Stimulated activated CD8-positive, alpha-beta memory T cell treated with anti-CD3 and anti-CD28 coated beads, Interleukin-2, amount 100 ng/mL, for 1 hour (primary cell): Measurements from ENCODE around the gene ICAM4.
A peak's percentile ranks its signal among the peaks of the same experiment; 100 is the strongest.
"Not testable (repeated sequence)": the region's sequence is repeated elsewhere in the genome, so short reads cannot be mapped to it uniquely, and the experiment has no call there.

ENCODE experiments used
- DNase-seq, 2 donors: peaks; one replicate each; pipeline ENCODE4 v3.0.0-alpha.2; 2020; ENCODE audit warnings: low read depth in 2 of 2

The ICAM4 gene

DNA sequence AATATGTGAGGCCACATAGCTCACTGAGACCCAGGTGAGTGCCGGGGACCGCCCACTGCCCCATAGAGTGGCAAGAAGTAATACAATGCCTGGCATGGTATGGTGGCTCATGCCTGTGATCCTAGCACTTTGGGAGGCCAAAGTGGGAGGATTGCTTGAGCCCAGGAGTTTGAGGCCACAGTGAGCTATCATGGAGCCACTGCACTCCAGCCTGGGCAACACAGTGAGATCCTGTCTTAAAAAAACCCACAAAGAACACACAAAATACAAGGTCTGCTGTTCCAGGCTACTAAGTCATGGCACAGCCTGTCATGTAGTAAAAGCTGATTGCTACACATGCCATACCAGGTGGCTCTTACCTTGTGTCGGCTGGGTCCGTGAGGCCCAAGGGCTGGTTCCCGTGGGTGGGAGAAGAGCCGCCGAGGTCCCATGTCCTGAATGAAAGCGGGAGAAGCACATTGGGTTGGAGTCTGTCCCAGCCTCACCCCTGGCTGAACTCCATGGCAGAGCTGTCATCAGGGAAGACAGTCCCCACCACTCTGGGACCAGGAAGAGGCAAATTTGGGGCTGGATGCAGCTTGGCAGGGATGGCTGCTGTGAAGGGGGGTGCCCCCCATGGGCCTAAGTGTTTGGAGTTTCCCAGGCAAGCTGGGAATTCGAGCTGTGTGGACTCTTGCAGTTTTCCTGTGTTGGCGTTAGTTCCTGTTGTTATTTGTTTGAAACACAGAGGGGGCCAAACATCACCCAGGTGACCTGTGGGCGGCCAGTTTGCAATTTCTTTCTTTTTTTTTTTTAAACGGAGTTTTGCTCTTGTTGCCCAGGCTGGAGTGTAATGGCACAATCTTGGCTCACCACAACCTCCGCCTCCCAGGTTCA lies 32.3 kb downstream of the ICAM4 start:
- DNase-seq: no peak

- no peak for DNase-seq
Observed at GRCh38 chr19:10320602-10321416, 34.1 kb downstream of the ICAM4 start.

- no peak for DNase-seq
Observed at GRCh38 chr19:10321417-10321797, 34.7 kb downstream of the ICAM4 start.

DNA sequence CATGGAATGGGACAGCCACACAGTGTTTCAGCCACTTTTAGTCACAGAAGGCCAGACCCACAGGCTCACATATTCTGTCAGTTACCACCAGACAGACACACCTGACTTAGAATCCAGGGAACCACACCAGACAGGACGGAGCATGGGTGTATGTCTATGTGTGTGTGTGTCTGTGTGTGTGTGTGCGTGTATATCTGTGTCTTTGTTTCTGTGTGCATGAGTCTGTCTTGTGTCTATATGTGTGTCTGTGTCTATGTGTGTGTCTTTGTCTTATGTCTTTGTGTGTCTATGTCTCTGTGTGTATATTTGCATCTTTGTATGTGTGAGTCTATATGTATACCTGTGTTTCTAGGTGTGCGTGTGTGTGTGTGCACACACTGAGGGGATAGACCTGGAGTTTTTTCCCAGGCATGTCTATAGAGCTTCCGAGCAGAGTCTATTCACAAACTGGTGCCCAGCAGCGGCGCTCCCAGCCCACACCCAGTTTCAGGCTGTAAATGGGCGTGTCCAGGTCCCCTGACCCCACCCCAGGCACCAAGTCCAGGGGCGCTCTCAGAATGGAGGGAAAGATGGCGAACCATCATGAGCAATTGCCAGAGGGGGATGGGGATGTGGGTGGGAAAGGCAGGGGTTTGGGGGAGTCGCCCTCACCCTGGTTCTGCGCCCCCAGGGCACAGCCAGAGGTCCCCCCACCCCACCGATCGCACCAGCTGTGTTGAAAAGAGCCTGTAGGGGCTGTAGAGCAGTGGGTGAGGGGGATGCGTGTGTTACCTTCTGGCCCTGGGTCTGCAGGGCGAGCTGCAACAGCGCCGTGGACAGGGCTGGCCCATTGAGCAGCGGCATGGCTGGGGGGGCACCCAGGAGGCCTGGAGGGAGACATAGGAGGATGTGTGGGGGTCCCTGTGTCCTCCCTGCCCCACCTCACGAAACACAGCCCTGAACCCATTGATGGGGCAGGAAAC lies 35.4 kb downstream of the ICAM4 start:
- no peak for DNase-seq

DNA sequence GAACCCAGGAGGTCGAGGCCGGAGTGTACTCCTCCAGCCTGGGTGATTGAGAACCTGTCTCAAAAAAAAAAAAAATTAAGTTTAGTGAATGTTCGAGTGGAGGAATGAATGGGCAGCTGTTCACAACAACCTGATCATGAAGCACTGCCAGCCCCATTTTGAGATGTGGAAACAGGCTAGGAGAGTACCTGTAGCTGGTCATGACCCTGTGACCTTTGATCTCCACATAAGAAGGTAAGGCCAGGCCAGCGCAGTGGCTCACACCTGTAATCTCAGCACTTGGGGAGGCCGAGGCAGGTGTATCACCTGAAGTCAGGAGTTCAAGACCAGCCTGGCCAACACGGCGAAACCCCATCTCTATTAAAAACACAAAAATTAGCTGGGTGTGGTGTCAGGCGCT lies 39.0 kb downstream of the ICAM4 start:
- no peak for DNase-seq

DNA sequence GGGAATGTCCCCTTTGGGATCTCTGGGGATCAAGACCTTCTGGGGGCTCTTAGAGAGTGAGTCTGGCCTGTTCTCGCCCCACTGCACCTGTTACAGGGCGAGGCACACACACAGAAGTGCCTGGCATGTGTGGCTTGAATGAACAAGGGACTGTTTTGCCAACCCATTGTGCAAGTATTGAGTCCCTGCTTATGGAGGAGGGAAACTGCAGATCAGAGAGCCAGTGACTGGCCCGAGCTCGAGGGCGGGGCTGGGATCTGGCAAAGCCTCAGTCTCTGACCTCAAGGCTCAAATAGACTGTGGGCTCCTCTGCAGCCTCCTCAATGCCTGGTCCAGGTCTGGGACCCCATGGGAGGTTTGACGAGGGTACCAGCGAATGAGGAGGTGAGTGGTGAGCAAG lies 41.0 kb downstream of the ICAM4 start:
- DNase-seq: no peak

DNA sequence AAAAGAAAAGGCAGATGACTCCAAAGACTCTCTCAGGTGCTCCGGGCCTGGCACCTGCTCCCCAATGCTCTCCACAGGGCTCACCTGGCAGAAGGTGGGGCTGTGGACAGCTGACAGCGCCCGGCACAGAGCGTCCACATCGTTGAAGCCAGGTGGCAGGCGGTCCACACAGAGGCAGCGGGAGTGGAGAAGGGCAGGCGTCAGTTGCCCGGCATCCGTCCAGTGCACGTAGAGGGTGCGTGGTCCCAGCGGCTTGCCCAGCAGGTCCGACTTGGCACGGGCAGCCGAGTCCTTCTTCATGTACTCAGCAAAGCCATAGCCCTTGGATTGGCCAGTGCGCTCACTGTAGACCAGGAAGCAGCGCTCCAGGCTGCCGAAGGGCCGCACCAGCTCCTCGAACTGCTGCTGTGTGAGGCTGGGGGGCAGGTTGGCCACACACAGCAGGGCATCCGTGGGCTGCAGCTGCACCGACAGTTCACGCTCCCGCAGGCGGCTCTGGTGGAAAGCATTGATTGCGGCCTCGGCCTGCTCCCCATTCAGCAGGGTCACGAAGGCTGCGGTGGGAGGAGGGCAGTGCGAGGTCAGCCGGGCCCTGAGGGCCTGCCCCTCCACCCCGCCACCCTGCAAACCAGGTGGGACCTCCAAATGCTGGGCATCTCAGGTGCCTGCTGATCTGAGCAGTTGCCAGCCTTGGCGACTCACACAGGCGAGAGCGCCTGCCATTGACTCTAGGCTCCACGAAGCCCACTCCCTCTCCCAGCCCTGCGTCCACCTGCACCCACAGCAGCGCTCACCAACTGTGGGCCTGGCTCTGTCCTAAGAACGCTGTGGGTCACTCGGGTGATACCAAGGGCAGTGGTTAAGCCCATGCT lies 42.0 kb downstream of the ICAM4 start:
- DNase-seq: no peak

- no peak for DNase-seq
Observed at GRCh38 chr19:10329555-10329954, 42.8 kb downstream of the ICAM4 start.

DNA sequence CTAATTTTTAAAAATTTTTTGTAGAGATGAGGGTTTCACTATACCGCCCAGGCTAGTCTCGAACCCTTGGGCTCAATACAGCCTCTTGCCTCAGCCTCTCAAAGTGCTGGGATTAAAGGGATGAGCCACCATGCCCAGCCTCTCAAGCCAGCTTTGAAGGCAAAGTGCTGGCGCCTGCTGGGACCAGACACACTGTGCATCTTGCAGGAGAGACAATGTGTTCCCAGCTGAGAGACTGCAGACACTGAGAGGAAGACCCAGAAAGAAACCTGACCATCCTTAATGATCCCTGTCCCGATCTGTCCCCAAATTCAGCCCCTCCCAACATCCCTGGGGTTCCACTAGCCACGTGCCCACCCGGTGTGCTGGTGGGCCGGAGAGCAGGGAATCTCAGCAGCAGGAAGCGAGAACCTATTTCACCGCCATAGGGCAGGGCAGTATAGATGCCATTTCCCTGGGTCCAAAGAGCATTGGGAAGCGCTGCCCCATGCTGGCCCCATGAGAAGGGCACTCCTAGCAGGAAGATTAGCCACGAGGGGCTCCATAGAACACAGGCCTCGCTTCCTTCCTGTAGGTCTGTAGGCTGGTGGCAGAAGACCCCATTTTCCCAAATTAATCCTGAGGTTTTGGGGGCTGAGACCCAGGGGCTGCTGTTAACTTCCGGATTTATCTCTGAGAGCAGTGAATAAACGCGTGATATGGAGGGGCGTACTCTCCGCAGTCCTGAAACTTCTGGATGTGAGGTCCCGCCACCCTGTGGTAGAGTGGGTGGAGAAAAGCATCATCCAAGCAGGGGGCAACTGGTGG lies 45.6 kb downstream of the ICAM4 start:
- no peak for DNase-seq

DNA sequence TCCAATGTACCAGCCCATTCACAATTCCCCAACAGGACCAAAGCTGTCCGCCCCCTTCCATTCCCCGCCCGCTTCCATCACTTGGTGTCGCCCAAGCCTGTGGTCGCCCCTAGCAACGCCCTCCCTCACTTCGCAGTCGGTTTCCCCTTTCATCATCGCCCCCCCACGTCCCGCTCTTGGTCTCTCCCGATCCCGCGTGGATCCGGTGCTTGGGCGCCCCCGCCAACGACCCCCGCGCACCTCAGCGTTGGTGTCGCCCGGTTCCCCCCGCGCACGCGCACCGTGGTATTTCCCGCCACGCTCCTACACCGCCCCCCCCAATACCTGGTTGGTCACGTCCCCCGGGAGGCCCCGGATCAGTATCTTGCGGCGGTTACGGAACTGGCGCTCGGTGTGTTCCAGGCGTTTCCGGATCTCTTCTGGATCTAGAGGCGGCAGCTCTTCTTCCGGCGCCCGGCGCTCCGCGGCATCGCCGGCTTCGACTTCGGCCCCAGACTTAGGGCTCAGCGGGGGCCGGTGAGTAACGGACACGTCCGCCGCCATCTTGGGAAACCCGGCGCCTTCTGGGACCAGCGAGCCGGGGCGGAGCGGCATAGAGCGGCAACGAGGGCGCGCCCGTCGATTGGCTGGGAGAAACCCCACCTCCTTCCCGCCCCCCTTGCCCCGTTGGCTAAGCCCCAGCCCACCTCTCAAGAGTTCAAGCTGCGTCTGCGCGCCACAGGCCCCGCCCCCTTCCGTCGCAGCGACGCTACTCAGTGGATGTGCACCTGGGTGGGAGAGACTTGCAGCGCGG lies 46.4 kb downstream of the ICAM4 start, which contains the start of gene RAVER1:
RAVER1 (minus strand) TSS at position 565 of the 793 bp plus-strand sequence; CDS start at position 543, 22 bp downstream.
- DNase-seq: peak; percentile 94 to 97

DNA sequence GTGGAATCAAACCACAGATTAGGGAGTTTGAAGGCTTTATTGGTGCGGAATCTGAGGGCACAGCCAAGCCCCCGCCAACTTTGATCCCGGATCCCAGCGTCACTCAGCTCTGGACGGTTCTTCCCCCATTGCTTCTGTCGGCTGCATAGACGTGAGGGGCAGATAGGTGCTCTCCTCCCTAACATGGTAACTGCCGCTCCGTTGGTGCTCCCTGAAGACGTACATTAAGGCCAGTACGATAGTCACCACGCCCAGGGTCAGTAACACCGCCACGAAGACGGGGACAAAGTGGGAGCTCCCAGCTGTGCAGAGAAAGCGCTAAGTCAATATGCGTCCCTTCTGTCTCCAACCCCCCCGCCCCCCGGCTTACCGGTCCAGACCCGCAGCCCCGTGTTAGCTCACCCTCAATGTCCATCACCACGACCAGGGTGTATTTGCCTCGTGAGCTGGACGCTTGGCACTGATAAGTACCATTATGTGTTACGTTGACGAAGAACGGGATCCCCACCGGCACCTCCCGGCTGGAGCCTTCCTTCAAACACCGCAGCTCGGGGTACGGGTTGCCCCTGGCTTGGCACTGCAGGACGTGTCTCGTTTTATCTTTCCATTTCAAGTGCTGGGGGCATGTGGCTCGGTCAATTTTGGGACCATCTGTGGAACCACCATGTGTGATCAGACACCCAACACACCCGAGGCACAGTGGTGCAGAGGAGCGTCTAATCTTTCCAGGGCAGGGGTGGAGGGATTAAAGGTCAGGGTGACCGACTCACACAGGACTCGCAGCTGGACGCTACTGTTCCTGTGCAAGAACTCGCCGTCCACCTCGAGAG lies 47.2 kb downstream of the ICAM4 start:
- DNase-seq: no peak

GRCh38 chr19:10334588-10335351 lies 48.0 kb downstream of the ICAM4 start:
- DNase-seq: no peak

GRCh38 chr19:10335352-10335985 lies 48.7 kb downstream of the ICAM4 start:
- DNase-seq: no peak

DNA sequence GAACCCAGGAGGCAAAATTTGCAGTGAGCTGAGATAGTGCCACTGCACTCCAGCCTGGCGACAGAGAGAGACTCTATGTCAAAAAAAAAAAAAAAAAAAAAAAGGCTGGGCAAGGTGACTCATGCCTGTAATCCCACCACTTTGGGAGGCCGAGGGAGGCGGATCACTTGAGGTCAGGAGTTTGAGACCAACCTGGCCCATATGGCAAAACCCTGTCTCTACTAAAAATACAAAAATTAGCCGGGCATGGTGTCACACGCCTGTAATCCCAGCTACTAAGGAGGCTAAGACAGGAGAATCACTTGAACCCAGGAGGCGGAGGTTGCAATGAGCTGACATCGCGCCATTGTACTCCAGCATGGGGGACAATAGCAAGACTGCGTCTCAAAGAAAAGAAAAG lies 50.0 kb downstream of the ICAM4 start:
- not testable (repeated sequence) for DNase-seq
